GM12878 (cell line): ENCODE measurements around the gene CBFB. TPM values are rescaled to one million over a fixed set of nuclear protein-coding genes. Genes with fewer than 3 reads are reported as not detected.
A peak's percentile ranks its signal among the peaks of the same experiment; 100 is the strongest.

ENCODE experiments used
- CBFB ChIP-seq: IDR thresholded peaks from 2 replicates; pipeline ENCODE4 v1.6.1; 2016; ENCODE audit warnings: antibody characterized with exemption, low read depth
- E2F8 ChIP-seq: fragments of 450-650 bp; IDR thresholded peaks from 2 replicates; pipeline ENCODE4 v1.6.1; 2018; ENCODE audit warnings: mild to moderate bottlenecking, low read depth, moderate library complexity; ENCODE audit not compliant: partially characterized antibody
- GATAD2B ChIP-seq: fragments of 450-650 bp; conservative IDR thresholded peaks from 2 replicates; pipeline ENCODE4 v1.6.1; 2017; ENCODE audit warnings: low read depth, mild to moderate bottlenecking, moderate library complexity
- IRF3 ChIP-seq: fragments of 450-650 bp; IDR thresholded peaks from 2 replicates; pipeline ENCODE4 v1.6.1; 2014; ENCODE audit warnings: mild to moderate bottlenecking
- NFXL1 ChIP-seq: fragments of 450-650 bp; IDR thresholded peaks from 2 replicates; pipeline ENCODE4 v1.6.1; 2017; ENCODE audit warnings: antibody characterized with exemption, mild to moderate bottlenecking, borderline replicate concordance
- NR2C2 ChIP-seq: IDR thresholded peaks from 2 replicates; pipeline ENCODE4 v1.6.1; 2011; ENCODE audit warnings: borderline replicate concordance, low read depth; ENCODE audit not compliant: control insufficient read depth, insufficient read length
- RAD21 ChIP-seq: IDR thresholded peaks from 2 replicates; pipeline ENCODE4 v1.6.1; 2011; ENCODE audit warnings: mild to moderate bottlenecking, low read depth, low read length, moderate library complexity; ENCODE audit not compliant: insufficient read depth
- RELB ChIP-seq: fragments of 450-650 bp; IDR thresholded peaks from 2 replicates; pipeline ENCODE4 v1.6.1; 2017; ENCODE audit warnings: low read depth, mild to moderate bottlenecking, moderate library complexity
- SKIL ChIP-seq: fragments of 450-650 bp; IDR thresholded peaks from 2 replicates; pipeline ENCODE4 v1.6.1; 2017; ENCODE audit warnings: mild to moderate bottlenecking, low read depth, inconsistent platforms; ENCODE audit not compliant: poor library complexity, severe bottlenecking
- STAT3 ChIP-seq: IDR thresholded peaks from 2 replicates; pipeline ENCODE4 v1.6.1; 2011; ENCODE audit warnings: low read depth, low read length, improper control_type of control experiment
- YBX1 ChIP-seq: fragments of 450-650 bp; IDR thresholded peaks from 2 replicates; pipeline ENCODE4 v1.6.1; 2016; ENCODE audit warnings: antibody characterized with exemption
- ZBTB11 ChIP-seq: fragments of 450-650 bp; formaldehyde crosslinking; IDR thresholded peaks from 2 replicates; pipeline ENCODE4 v1.5.0; 2022; ENCODE audit warnings: mild to moderate bottlenecking, missing genetic modification characterization
- ZBTB33 ChIP-seq: fragments of 450-650 bp; IDR thresholded peaks from 2 replicates; pipeline ENCODE4 v1.6.1; 2017; ENCODE audit warnings: mild to moderate bottlenecking
- ZNF207 ChIP-seq: fragments of 450-650 bp; IDR thresholded peaks from 2 replicates; pipeline ENCODE4 v1.6.1; 2014; ENCODE audit warnings: antibody characterized with exemption, mild to moderate bottlenecking, borderline replicate concordance
- polyA plus RNA-seq, 11 experiments: library from polyadenylated mRNA; depleted of rRNA in 4 of 11; unstranded in 6 of 11; stranded (reverse) in 5 of 11; fragments of >200 nt; fragmentation: Nextera tagmentation in 4 of 11; fragmentation: Illumina TruSeq in 1 of 11; extraction: Ambion mirVana in 4 of 11; extraction: Trizol in 1 of 11; gene quantifications; 1 replicate in 1 of 11; 2 replicates in 10 of 11; pipeline versions ENCODE4 v1.2.1 to v1.2.3, GENCODE V29; 2011 to 2016; ENCODE audit warnings: inconsistent platforms in 2 of 11, missing spikeins in 2 of 11, low read depth in 1 of 11
- total RNA-seq, 4 experiments: library from RNA; depleted of rRNA in 3 of 4; stranded (reverse); fragments of >200 nt in 3 of 4; fragmentation: Illumina TruSeq in 1 of 4; extraction: Trizol in 1 of 4; gene quantifications; 2 replicates each; pipeline versions ENCODE4 v1.2.1 to v1.2.3, GENCODE V29; 2013 to 2021

Gene CBFB
- total and polyA plus RNA-seq, 10 of the 15 experiments (the other 5 are each of a cell fraction or from before 2014, with no cell fraction given), result 25.3 to 83.8 (median 65.7) TPM

GRCh38 chr16:67109407-67110135 lies 80.6 kb downstream of the CBFB start, which contains the start of gene PHAF1 (continued):
- TF ChIP-seq ZBTB11, result no peak
- TF ChIP-seq ZBTB33, result no peak
- TF ChIP-seq E2F8, result no peak
- no peak for TF ChIP-seq YBX1
- peak; percentile 22 for TF ChIP-seq GATAD2B
- no peak for TF ChIP-seq RELB
- TF ChIP-seq NFXL1, result no peak
- TF ChIP-seq CBFB, result no peak
- TF ChIP-seq SKIL, result no peak
- TF ChIP-seq STAT3, result no peak
- no peak for TF ChIP-seq ZNF207
- no peak for TF ChIP-seq NR2C2
- TF ChIP-seq RAD21, result no peak
- TF ChIP-seq IRF3, result no peak
